Skeletal muscle satellite cell (primary cell): ENCODE results near the gene POU5F1. TPM values are rescaled to one million over a fixed set of nuclear protein-coding genes. Genes with fewer than 3 reads are reported as not detected.

ENCODE experiments used
- H3K27me3 ChIP-seq: 2 replicates; pipeline ENCODE4 v1.7.0; 2013; ENCODE audit warnings: low read length; ENCODE audit not compliant: control insufficient read depth, insufficient read depth
- H3K36me3 ChIP-seq: 2 replicates; pipeline ENCODE4 v1.7.0; 2013; ENCODE audit warnings: mild to moderate bottlenecking, control low read depth, low read length; ENCODE audit not compliant: insufficient read depth
- H3K4me1 ChIP-seq: 2 replicates; pipeline ENCODE4 v1.7.0; 2013; ENCODE audit warnings: low read length; ENCODE audit not compliant: control insufficient read depth, insufficient read depth
- H3K4me2 ChIP-seq: 2 replicates; pipeline ENCODE4 v1.7.0; 2013; ENCODE audit warnings: mild to moderate bottlenecking, low read length
- H3K4me3 ChIP-seq: 2 replicates; pipeline ENCODE4 v1.7.0; 2013; ENCODE audit warnings: low read length
- H3K9ac ChIP-seq: 2 replicates; pipeline ENCODE4 v1.7.0; 2013; ENCODE audit warnings: mild to moderate bottlenecking, low read depth, low read length, moderate library complexity
- H3K9me3 ChIP-seq: replicated peaks from 2 replicates; pipeline ENCODE4 v1.7.0; 2013; ENCODE audit warnings: mild to moderate bottlenecking, control low read depth, low read length
- small RNA-seq: library from RNA; depleted of rRNA; stranded (forward); fragments of <200 nt; gene quantifications from one replicate; pipeline ENCODE3, GENCODE V24; 2012

Gene POU5F1

DNA sequence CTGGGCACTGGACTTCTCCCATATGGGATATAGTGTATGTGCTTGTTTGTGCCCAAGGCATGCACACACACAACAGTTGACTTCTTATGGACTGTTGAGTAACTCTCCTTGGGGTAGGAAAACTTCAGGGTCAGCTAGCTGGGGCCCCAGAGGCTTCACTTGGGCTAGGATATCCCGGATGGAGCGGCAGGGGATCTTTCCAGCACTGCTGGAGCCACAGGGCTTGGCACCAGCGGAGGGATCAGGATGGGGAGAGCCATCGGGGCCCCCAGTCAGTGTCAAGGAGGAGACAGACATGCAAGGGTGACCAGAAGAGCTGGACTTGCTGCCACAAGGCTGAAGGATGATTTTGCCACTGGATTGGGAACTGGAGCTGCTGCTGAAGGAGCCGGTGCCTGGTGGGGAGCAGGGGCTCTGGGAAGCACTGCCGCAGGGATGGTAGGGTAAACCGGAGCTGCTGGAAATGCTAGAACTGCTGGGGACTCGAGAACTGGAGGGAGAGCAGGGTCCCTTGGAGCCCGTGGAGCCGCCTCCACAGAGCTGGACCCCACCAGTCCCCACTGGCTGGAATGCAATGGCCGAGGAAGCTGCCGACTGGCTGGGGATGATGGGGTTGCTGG lies 54.4 kb downstream of the POU5F1 start:
- H3K4me1 ChIP-seq, result peaks cover 23% of the 10 kb centered on the region
- no peak overlapping the region for H3K9ac ChIP-seq
- no peak overlapping the region for H3K4me3 ChIP-seq
- H3K9me3 ChIP-seq, result no peaks in the 10 kb centered on the region
- no peaks in the 10 kb centered on the region for H3K36me3 ChIP-seq
- no peak overlapping the region for H3K4me2 ChIP-seq
- no peaks in the 10 kb centered on the region for H3K27me3 ChIP-seq

DNA sequence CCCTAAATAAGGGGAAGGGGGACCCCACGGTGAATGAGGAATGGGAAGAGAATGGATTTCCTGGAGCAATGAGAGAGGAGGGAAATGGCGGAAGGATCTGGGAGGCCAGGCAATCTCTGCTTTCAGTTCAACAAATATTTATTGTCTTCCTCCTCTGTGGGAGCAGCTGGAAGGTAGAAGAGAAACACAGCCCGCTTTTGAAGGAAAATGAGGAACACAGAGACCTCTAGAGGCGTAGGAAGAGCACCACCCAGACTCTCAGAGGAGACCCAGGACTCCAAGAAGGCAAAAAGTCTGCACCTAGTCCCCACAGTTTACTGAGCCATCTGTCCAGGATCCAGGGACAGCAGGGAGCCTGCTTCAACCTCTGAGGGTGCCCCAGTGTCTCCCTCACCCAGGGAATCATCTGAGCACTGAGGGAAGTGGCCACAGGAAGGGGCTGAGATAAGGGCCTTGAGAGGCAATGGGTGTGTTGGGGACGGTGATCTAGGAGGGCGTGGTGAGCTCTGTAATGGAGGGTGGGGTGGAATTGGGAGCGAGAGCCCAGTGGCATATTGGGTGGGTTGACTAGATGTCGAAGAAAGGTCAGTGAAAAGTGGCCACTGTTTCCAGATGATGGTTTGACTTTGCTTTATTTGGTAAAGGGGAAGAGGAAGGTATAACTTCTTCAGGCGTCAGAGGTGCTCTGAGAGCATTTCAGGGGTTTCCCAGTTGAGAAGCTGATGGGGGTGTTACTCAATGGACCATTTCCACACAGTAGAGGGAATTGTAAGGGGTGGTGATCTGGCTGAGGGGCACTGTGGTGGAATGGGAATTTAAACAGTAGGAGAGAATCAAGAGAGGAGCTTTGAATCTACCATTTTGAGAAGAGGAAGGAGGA lies 55.3 kb downstream of the POU5F1 start:
- peaks cover 23% of the 10 kb centered on the region for H3K4me1 ChIP-seq
- H3K4me3 ChIP-seq, result peak overlapping the region; percentile 50
- no peaks in the 10 kb centered on the region for H3K9me3 ChIP-seq
- H3K4me2 ChIP-seq, result peak overlapping the region; percentile 66
- H3K36me3 ChIP-seq, result no peaks in the 10 kb centered on the region
- no peaks in the 10 kb centered on the region for H3K27me3 ChIP-seq
- H3K9ac ChIP-seq, result peak overlapping the region; percentile 71

DNA sequence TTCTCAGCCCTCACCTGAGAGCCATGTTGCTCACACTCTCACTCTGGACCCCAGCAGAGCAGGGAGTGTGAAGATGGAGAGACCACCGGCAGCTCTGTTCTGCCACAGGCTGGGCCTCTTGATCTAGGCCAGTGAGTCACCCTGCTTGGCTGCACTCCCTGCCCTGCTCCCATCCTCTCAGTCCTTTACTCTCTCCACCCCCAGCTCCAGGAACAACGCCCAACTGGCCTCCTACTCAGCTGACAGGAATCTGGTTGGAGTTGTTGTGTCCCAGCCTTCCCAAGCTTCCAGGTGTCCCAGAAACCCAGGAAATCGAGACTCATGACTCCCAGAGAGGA lies 56.0 kb downstream of the POU5F1 start, which contains the start of gene PSORS1C1:
TSS of gene PSORS1C1 (plus strand) at position 260 of the 338 bp plus-strand sequence. CDS start 14,833 bp downstream, outside the sequence.
- H3K4me2 ChIP-seq, result peak within 1 kb of the TSS; percentile 66
- peak within 1 kb of the TSS; percentile 50 for H3K4me3 ChIP-seq
- peaks cover 23% of the 10 kb centered on the region for H3K4me1 ChIP-seq
- peaks cover 7% of the 10 kb centered on the region for H3K27me3 ChIP-seq
- H3K36me3 ChIP-seq, result no peaks in the 10 kb centered on the region
- peak within 1 kb of the TSS; percentile 71 for H3K9ac ChIP-seq
- no peaks in the 10 kb centered on the region for H3K9me3 ChIP-seq

Small RNAs within 50 kb of the gene (small RNA-seq; reads per million reads assigned to genes)
- gene POLR2LP1, result not detected
